Right renal pelvis (tissue), 4 donors: ENCODE measurements around the gene ATG4D. TPM values are rescaled to one million over a fixed set of nuclear protein-coding genes. Genes with fewer than 3 reads are reported as not detected.
"Not testable (repeated sequence)": the region's sequence is repeated elsewhere in the genome, so short reads cannot be mapped to it uniquely, and the experiment has no call there.

Source experiments
- DNase-seq, 4 donors: peaks; one replicate each; pipeline ENCODE4 v3.0.0-alpha.2; 2013; ENCODE audit warnings: low read depth in 4 of 4, low spot score in 3 of 4, missing footprints in 1 of 4
- polyA plus RNA-seq, 4 donors: library from polyadenylated mRNA; unstranded; fragments of 120-200 nt; gene quantifications; one replicate each; pipeline ENCODE4 v1.2.1, GENCODE V29; 2013; ENCODE audit not compliant: insufficient read length in 4 of 4

Gene ATG4D
- polyA plus RNA-seq, 4 donors, result 30.2 to 39.2 (median 35.0) TPM

DNA sequence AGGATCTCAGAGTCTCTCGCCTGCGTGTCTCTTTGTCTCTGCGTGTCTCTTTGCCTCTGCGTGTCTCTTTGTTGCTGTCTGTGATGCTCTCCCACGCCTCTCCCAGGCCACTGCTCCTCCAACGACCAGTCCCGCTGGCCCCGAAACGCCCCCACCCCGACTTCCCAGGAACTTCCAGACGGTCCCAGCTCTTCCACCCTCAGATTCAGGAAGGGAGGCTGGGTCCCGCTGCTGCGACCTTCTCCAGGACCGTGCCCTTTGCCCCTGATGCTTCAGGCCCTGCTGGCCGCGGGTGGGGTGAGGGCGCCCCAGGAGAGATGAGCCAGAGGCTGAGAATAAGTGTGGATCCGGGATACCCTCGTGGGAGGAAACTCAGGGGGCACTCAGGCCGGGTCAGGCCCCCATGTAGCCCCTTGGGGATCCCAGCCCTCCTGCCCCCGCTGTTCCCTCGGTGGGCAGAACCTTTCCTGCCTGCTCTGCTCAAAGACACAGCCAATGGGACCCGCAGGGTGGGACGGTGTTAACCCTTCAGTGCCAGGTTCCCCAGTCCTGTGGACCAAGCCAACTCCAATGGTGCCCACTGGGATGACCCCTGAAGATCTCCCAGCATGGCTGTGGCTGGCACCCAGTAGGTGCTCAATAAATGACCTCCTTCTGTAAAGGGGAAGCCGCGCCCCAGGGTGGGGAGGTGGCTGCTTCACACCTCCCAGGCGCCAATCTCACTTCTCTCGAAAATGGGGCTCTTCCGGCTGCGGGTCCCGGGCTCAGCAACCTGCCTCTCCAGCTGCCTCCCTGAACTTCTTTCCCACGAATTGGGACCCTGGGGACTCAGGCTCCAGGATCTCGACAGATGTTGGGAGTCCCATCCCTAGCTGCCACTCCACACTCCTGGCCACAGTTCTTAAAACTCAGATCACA is 25.0 kb upstream of the ATG4D start:
- no peak for DNase-seq

DNA sequence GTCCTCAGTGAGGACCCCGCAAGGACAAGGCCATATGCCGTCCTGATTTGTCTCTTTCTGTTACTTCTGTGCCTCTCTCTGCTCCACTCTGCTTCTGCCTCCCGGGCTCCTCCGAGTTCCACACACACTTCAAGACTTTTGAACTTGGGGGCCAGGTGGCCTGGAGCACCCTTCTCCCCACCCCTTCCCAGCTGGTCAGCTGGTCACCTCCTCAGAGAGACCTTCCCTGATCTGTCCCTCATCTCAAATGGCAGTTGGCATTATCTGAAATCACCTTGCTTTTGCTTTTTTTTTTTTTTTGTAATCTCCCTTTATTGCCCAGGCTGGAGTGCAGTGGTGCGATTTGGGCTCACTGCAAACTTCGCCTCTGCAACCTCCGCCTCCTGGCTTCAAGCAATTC is 24.3 kb upstream of the ATG4D start:
- no peak for DNase-seq

GRCh38 chr19:10520652-10521318 is 22.9 kb upstream of the ATG4D start:
- DNase-seq, result no peak

- no peak for DNase-seq
Measured at GRCh38 chr19:10521461-10522171, 22.1 kb upstream of the ATG4D start.

GRCh38 chr19:10523135-10523636 is 20.5 kb upstream of the ATG4D start:
- DNase-seq, result no peak

- DNase-seq, result no peak
Measured at GRCh38 chr19:10525636-10526035, 18.1 kb upstream of the ATG4D start.

GRCh38 chr19:10526887-10527286 is 16.8 kb upstream of the ATG4D start:
- not testable (repeated sequence) for DNase-seq

DNA sequence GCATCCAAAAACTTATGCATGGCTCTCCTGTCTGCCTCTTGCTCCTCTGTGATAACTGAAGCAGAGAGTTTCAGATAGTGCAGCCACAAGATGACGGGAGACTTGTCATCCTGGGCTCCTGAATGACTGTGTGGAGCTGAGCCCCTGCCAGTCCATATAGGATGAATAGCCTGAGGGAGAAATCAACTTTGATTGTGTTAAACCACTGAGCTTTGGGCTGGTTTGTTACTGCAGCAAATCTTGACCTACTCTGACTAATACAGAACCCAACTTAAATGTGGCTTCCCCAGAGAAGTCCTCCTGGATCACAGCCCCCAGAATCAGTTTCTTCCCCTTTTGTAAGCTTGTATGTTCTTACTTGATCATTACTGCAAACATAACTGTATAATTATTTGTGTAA is 11.2 kb upstream of the ATG4D start:
- no peak for DNase-seq

DNA sequence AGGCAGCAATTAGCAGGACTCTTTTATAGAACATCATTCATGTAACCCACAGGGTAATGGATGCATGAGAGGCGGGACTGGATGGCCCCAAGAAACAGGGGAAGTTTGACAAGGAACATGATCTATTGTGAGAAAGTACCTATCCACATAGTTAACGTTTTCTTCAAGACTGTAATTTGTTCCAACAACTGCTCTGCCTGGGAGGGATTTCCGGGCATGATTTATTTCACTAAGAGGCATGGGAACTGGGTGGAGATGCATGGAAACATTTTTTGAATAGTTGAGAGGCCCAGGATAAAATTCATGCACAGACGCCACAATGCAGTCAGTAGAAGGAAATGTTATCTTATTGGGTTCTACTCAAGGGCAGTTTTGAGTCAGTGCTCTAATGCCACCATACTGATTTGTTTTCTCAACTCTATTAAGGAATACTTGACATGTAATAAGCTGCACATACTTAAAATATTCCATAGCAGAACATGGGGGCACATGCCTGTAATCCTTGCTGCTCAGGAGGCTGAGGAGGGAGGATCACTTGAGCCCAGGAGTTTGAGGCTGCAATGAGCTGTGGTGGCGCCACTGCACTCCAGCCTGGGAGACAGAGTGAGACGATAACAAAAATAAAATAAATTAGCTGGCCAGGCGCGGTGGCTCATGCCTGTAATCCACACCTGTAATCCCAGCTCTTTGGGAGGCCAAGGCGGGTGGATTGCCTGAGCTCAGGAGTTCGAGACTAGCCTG is 9.9 kb upstream of the ATG4D start:
- DNase-seq, result no peak

- DNase-seq, result no peak
Measured at GRCh38 chr19:10535613-10536012, 8.1 kb upstream of the ATG4D start.

- DNase-seq, result no peak
Measured at GRCh38 chr19:10537668-10538067, 6.0 kb upstream of the ATG4D start.

DNA sequence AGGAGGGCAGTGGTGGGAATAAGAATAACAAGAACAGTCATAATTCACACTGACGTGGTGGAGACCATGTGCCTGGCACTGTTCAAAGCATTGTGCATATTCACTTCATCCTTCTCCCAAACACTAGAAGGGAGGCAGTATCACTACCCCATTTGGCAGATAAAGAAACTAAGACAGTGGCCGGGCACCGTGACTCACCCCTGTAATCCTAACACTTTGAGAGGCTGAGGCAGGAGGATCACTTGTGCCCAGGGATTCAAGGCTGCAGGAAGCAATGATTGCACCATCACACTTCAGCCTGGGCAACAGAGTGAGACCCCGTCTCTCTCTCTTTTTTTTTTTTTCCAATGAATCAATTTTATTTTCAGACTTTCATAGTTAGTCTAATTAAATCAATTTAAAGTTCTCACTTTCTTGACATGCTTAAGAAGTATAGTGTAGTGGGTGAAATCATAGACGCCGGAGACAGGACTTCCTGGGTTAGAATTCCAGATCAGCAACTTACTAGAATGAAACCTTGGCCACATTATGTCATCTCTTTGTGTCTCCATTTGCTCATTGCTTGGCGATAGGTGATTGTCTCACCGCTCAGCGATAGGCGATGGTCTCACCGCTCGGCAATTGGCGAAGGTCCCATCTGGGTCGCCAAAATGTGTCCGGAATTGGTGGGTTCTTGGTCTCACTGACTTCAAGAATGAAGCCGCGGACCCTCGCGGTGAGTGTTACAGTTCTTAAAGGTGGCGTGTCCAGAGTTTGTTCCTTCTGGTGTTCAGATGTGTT is 5.3 kb upstream of the ATG4D start:
- no peak for DNase-seq

DNA sequence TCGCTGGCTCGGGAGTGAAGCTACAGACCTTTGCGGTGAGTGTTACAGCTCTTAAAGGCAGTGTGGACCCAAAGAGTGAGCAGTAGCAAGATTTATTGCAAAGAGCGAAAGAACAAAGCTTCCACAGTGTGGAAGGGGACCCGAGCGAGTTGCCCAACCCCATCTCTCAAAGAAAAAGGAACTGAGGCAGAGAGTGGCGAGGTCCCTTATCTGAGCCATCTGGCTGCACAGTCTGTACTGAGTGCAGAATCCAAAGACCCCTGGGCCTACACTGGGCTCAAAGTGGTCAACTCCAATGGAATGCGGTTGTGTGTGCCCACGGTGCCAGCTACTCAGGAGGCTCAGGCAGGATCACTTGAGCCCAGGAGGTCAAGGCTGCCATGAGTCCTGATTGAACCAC is 4.7 kb upstream of the ATG4D start:
- DNase-seq, result not testable (repeated sequence)

DNA sequence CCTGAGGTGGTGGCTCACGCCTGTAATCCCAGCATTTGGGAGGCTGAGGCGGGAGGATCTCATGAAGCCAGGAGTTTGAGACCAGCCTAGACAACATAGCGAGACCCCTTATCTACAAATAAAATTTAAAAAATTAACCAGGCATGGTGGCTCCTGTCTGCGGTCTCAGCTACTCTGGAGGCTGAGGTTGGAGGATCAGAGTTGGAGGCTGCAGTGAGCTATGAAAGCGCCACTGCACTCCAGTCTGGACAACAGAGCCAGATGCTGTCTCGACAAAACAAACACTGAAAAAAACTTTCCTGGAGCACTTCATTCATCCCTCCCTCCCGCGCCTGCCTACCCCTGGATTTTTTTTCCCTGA is 665 bp upstream of the ATG4D start:
- DNase-seq, result no peak

DNA sequence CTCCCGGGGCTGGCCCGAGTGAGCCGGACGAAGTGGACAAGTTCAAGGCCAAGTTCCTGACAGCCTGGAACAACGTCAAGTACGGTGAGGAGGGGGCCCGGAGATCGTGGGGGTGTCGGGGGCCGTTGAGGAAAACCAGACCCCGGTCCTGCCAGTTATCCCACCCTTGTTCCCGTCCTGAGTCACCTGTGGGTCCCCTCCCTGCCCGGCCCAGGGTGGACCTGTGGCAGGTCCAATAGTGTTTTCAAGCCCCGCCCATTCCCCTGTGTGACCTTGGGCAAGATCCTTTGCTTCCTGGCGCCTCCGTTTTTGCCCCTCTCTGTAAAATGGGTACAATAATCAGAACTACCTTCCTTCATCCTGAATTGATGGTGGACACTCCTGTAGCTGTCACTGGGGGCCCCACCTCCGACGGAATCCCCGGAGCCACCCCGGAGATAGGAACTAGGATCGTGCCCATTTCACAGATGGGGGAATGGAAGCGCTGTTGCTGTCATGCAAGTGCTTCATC is 593 bp downstream of the ATG4D start:
- no peak for DNase-seq

DNA sequence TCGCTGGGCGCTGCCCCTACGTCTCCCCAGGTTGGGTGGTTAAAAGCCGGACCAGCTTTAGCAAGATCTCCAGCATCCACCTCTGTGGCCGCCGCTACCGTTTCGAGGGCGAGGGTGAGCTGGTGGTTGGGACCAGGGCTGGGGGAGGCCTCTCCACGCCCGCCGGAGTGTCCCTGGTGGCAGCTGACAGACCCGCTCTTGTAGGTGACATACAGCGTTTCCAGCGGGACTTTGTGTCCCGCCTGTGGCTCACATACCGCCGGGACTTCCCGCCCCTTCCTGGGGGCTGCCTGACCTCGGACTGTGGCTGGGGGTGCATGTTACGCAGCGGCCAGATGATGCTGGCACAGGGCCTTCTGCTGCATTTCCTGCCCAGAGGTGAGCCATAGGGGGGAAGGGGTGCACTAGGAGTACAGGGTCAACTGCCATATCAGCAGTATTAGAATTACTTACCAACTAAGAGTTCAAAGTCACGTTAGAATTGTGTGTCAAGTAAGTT is 1.1 kb downstream of the ATG4D start:
- no peak for DNase-seq

GRCh38 chr19:10546817-10547216 is 3.1 kb downstream of the ATG4D start:
- no peak for DNase-seq

DNA sequence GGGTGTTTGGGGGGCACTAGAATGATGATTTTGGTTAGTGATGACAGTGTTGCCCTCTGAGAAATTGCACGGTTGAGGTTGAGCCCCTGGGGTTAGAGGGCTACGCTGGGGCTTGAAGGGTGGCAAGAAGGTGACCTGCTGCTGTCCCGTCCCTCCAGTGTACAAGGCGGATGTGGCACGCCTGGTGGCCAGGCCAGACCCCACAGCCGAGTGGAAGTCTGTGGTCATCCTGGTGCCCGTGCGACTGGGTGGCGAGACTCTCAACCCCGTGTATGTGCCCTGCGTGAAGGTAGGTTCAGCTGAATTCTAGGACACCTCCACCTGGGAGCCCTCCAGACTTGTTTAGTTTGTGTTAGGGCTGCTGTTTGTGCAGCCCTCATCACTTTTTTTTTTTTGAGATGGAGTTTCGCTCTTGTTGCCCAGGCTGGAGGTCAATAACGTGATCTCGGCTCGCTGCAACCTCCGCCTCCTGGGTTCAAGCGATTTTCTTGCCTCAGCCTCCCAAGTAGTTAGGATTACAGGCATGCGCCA is 5.1 kb downstream of the ATG4D start:
- DNase-seq, result no peak

GRCh38 chr19:10549733-10550132 is 6.0 kb downstream of the ATG4D start:
- DNase-seq, result no peak
